ENCODE measurements around the gene ATP10B.

DNA sequence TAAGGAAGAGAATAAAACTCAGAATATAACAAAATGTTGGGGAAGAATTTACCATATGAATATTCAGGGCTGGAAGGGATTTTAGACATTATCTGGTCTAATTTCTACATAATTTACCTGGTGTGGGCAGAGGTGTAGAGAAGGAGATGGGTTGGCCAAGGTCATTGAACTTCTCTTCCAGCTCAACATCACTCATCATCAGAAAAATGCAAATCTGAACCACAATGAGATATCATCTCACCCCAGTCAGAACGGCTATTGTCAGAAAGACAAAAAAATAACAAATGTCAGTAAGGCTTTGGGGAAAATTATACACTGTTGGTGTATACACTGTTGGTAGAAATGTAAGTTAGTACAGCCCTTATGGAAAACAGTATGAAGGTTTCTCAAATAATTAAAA lies 308.6 kb downstream of the ATP10B start:
- TF ChIP-seq EZH2 (IDR thresholded peaks at IDR 0.05; ENCODE audit: insufficient read depth, poor library complexity, severe bottlenecking) (no peak), EZH2phosphoT487 (IDR thresholded peaks at IDR 0.05; ENCODE audit: insufficient read depth, low read depth) (no peak)

All from GM23248 (cell line).